ENCODE data around the gene KCNK7.

The KCNK7 gene

GRCh38 chr11:65581928-65582327, 13.7 kb downstream of the KCNK7 start (continued):
- TF ChIP-seq, protein P1, sequence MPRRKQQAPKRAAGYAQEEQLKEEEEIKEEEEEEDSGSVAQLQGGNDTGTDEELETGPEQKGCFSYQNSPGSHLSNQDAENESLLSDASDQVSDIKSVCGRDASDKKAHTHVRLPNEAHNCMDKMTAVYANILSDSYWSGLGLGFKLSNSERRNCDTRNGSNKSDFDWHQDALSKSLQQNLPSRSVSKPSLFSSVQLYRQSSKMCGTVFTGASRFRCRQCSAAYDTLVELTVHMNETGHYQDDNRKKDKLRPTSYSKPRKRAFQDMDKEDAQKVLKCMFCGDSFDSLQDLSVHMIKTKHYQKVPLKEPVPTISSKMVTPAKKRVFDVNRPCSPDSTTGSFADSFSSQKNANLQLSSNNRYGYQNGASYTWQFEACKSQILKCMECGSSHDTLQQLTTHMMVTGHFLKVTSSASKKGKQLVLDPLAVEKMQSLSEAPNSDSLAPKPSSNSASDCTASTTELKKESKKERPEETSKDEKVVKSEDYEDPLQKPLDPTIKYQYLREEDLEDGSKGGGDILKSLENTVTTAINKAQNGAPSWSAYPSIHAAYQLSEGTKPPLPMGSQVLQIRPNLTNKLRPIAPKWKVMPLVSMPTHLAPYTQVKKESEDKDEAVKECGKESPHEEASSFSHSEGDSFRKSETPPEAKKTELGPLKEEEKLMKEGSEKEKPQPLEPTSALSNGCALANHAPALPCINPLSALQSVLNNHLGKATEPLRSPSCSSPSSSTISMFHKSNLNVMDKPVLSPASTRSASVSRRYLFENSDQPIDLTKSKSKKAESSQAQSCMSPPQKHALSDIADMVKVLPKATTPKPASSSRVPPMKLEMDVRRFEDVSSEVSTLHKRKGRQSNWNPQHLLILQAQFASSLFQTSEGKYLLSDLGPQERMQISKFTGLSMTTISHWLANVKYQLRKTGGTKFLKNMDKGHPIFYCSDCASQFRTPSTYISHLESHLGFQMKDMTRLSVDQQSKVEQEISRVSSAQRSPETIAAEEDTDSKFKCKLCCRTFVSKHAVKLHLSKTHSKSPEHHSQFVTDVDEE (CRISPR knock-in tag; IDR thresholded peaks at IDR 0.05) = no peak
- no peak for TF ChIP-seq SNAI2 (CRISPR knock-in tag; IDR thresholded peaks at IDR 0.05)
- no peak for TF ChIP-seq ARNTL (CRISPR knock-in tag; IDR thresholded peaks at IDR 0.05; ENCODE audit: borderline replicate concordance, low read depth)
- no peak for TF ChIP-seq ESRRG (CRISPR knock-in tag; IDR thresholded peaks at IDR 0.05)
- TF ChIP-seq OSR1 (CRISPR knock-in tag; IDR thresholded peaks at IDR 0.05) = no peak
- no peak for TF ChIP-seq BACH2 (CRISPR knock-in tag; IDR thresholded peaks at IDR 0.05; ENCODE audit: borderline replicate concordance)
- TF ChIP-seq CSDC2 (CRISPR knock-in tag; IDR thresholded peaks at IDR 0.05) = no peak
- no peak for TF ChIP-seq ZNF70 (CRISPR knock-in tag; IDR thresholded peaks at IDR 0.05)
- TF ChIP-seq ISL1 (CRISPR knock-in tag; IDR thresholded peaks at IDR 0.05) = no peak
- no peak for TF ChIP-seq PATZ1 (CRISPR knock-in tag; IDR thresholded peaks at IDR 0.05; ENCODE audit: borderline replicate concordance)
- no peak for TF ChIP-seq GLIS3 (CRISPR knock-in tag; IDR thresholded peaks at IDR 0.05)

DNA sequence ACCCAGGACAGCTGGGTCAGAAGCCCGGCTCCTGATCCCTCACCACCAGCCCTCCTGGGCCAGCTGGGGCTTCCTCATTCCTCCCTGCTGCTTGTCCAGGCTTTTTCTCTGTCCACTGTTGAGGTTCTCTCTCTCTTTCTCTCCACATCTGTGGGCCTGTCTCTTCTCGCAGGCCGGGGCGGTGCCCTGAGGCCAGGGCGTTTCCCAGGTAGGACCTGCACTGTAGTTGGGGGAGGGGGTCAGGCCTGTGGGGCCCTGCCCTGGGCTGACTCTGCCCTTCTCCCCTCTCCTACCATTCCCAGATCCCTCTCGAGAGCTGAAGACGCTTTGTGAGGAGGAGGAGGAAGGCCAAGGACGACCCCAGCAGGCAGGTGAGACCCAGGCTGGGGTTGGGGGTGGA, 14.8 kb downstream of the KCNK7 start:
- ATAC-seq = no peak
- TF ChIP-seq ZNF565 (CRISPR knock-in tag; conservative IDR thresholded peaks at IDR 0.05; ENCODE audit: low read depth) (no peak), GLIS3 (CRISPR knock-in tag; IDR thresholded peaks at IDR 0.05) (no peak), ESRRG (CRISPR knock-in tag; IDR thresholded peaks at IDR 0.05) (no peak), ZC3H10 (CRISPR knock-in tag; IDR thresholded peaks at IDR 0.05) (no peak), ZFP30 (CRISPR knock-in tag; IDR thresholded peaks at IDR 0.05) (no peak), SNAI2 (CRISPR knock-in tag; IDR thresholded peaks at IDR 0.05) (no peak), ZNF70 (CRISPR knock-in tag; IDR thresholded peaks at IDR 0.05) (no peak), ZNF8 (CRISPR knock-in tag; IDR thresholded peaks at IDR 0.05) (no peak), TOX (CRISPR knock-in tag; IDR thresholded peaks at IDR 0.05; ENCODE audit: borderline replicate concordance) (no peak)
- TF ChIP-seq, protein P2, sequence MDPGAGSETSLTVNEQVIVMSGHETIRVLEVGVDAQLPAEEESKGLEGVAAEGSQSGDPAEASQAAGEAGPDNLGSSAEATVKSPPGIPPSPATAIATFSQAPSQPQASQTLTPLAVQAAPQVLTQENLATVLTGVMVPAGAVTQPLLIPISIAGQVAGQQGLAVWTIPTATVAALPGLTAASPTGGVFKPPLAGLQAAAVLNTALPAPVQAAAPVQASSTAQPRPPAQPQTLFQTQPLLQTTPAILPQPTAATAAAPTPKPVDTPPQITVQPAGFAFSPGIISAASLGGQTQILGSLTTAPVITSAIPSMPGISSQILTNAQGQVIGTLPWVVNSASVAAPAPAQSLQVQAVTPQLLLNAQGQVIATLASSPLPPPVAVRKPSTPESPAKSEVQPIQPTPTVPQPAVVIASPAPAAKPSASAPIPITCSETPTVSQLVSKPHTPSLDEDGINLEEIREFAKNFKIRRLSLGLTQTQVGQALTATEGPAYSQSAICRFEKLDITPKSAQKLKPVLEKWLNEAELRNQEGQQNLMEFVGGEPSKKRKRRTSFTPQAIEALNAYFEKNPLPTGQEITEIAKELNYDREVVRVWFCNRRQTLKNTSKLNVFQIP (CRISPR knock-in tag; IDR thresholded peaks at IDR 0.05; ENCODE audit: borderline replicate concordance, low read depth) = no peak

GRCh38 chr11:65580031-65580692, 15.4 kb downstream of the KCNK7 start:
- TF ChIP-seq CSDC2 (CRISPR knock-in tag; IDR thresholded peaks at IDR 0.05) (no peak), ZFP30 (CRISPR knock-in tag; IDR thresholded peaks at IDR 0.05) (no peak), ESRRG (CRISPR knock-in tag; IDR thresholded peaks at IDR 0.05) (no peak), SNAI2 (CRISPR knock-in tag; IDR thresholded peaks at IDR 0.05) (no peak), PATZ1 (CRISPR knock-in tag; IDR thresholded peaks at IDR 0.05; ENCODE audit: borderline replicate concordance) (no peak), GLIS3 (CRISPR knock-in tag; IDR thresholded peaks at IDR 0.05) (no peak), TCF4 (CRISPR knock-in tag; IDR thresholded peaks at IDR 0.05; ENCODE audit: borderline replicate concordance) (no peak), TOX (CRISPR knock-in tag; IDR thresholded peaks at IDR 0.05; ENCODE audit: borderline replicate concordance) (no peak), ZNF565 (CRISPR knock-in tag; conservative IDR thresholded peaks at IDR 0.05; ENCODE audit: low read depth) (no peak), OSR1 (CRISPR knock-in tag; IDR thresholded peaks at IDR 0.05) (no peak), BACH2 (CRISPR knock-in tag; IDR thresholded peaks at IDR 0.05; ENCODE audit: borderline replicate concordance) (no peak), CREB5 (CRISPR knock-in tag; IDR thresholded peaks at IDR 0.05; ENCODE audit: low read depth) (no peak), ARNTL (CRISPR knock-in tag; IDR thresholded peaks at IDR 0.05; ENCODE audit: borderline replicate concordance, low read depth) (no peak), RARB (CRISPR knock-in tag; IDR thresholded peaks at IDR 0.05) (no peak), ISL1 (CRISPR knock-in tag; IDR thresholded peaks at IDR 0.05) (no peak)
- TF ChIP-seq, protein P2 (CRISPR knock-in tag; IDR thresholded peaks at IDR 0.05; ENCODE audit: borderline replicate concordance, low read depth) = no peak
- TF ChIP-seq, protein P1 (CRISPR knock-in tag; IDR thresholded peaks at IDR 0.05) = no peak
- no peak for ATAC-seq

All from SK-N-SH treated with all-trans-retinoic acid at 6 μM for 48 hours (cell line).